GM21825 (cell line): ENCODE measurements around the gene KRT7.
"Not testable (repeated sequence)": the region's sequence is repeated elsewhere in the genome, so short reads cannot be mapped to it uniquely, and the experiment has no call there.

Experiments
- ATAC-seq: cut with Tn5 transposase; IDR thresholded peaks from one replicate; pipeline ENCODE4 v1.9.1; 2021; ENCODE audit warnings: mild to moderate bottlenecking, moderate library complexity; ENCODE audit not compliant: unreplicated experiment

KRT7 gene

GRCh38 chr12:52228931-52229330, 4.1 kb upstream of the KRT7 start:
- no peak for ATAC-seq

- ATAC-seq, result no peak
These were observed 3.2 kb upstream of the KRT7 start for GRCh38 chr12:52229836-52230343.

- ATAC-seq, result no peak
These were observed 2.4 kb upstream of the KRT7 start for GRCh38 chr12:52230364-52231281.

GRCh38 chr12:52231305-52232202, 1.5 kb upstream of the KRT7 start:
- ATAC-seq, result no peak

GRCh38 chr12:52232203-52232673, 805 bp upstream of the KRT7 start:
- no peak for ATAC-seq

GRCh38 chr12:52233462-52234207, 592 bp downstream of the KRT7 start:
- ATAC-seq, result no peak

- ATAC-seq, result no peak
These were observed 1.3 kb downstream of the KRT7 start for GRCh38 chr12:52234223-52234810.

- ATAC-seq, result no peak
These were observed 2.1 kb downstream of the KRT7 start for GRCh38 chr12:52235001-52235764.

GRCh38 chr12:52235822-52236361, 2.8 kb downstream of the KRT7 start:
- ATAC-seq, result no peak

GRCh38 chr12:52236386-52237050, 3.5 kb downstream of the KRT7 start:
- ATAC-seq, result no peak

GRCh38 chr12:52238207-52238840, 5.3 kb downstream of the KRT7 start:
- ATAC-seq, result no peak

GRCh38 chr12:52238916-52239646, 6.0 kb downstream of the KRT7 start:
- ATAC-seq, result no peak

GRCh38 chr12:52239767-52240166, 6.7 kb downstream of the KRT7 start:
- no peak for ATAC-seq

- ATAC-seq, result not testable (repeated sequence)
These were observed 7.2 kb downstream of the KRT7 start for GRCh38 chr12:52240247-52240646.

- no peak for ATAC-seq
These were observed 8.3 kb downstream of the KRT7 start for GRCh38 chr12:52241205-52241842.

GRCh38 chr12:52242442-52243258, 9.6 kb downstream of the KRT7 start:
- ATAC-seq, result no peak
